Measurements from ENCODE around the gene MYO9B. TPM values are rescaled to one million over a fixed set of nuclear protein-coding genes. Genes with fewer than 3 reads are reported as not detected.
A peak's percentile ranks its signal among the peaks of the same experiment; 100 is the strongest.

MYO9B gene
- total RNA-seq, 1 experiment from 2014 or later, result 74.6 TPM

GRCh38 chr19:17243830-17244617 is 168.4 kb downstream of the MYO9B start:
- Histone ChIP-seq H3K27me3 (ENCODE audit: insufficient read depth, low read length) (no peaks in the 10 kb centered on the region), H3K4me3 (replicated peaks in 1 of 2; ENCODE audit: low read depth in 1 of 2, low read length in 2 of 2) (peak overlapping the region; percentile 87 to 94), H3K27ac (ENCODE audit: low read depth, low read length) (peak overlapping the region; percentile 91), H3K9me2 (ENCODE audit: insufficient read depth) (no peaks in the 10 kb centered on the region), H3K4me1 (ENCODE audit: control insufficient read depth in 1 of 2, insufficient read depth in 2 of 2, low read length in 2 of 2) (peaks cover 43 to 61% of the 10 kb centered on the region in 2 experiments), H3K36me3 (ENCODE audit: control insufficient read depth in 1 of 2, insufficient read depth in 2 of 2, low read length in 2 of 2) (peaks cover 0 to 3% of the 10 kb centered on the region in 2 experiments; a peak in 1 of 4 replicates), H2AFZ (ENCODE audit: low read depth, low read length, poor library complexity, severe bottlenecking) (no peak overlapping the region), H3K9me3 (ENCODE audit: control insufficient read depth in 1 of 2, insufficient read depth in 1 of 2, low read depth in 1 of 2, low read length in 2 of 2) (no peaks in the 10 kb centered on the region), H3K79me2 (ENCODE audit: insufficient read depth, low read length) (peaks cover 47% of the 10 kb centered on the region), H3K4me2 (ENCODE audit: low read length) (peak overlapping the region; percentile 99), H3K9ac (ENCODE audit: low read length) (peak overlapping the region; percentile 86), H4K20me1 (ENCODE audit: insufficient read depth) (no peaks in the 10 kb centered on the region)
- TSS peak; percentile 45 for BruUV-seq (replicated peaks)
- intact Hi-C loops (cut with micrococcal nuclease), result loop anchor here (1.0 kb wide), 1 partner anchor 18 kb away; the partner anchor contains the start of gene OCEL1
- DNase-seq (ENCODE audit: low read depth, low spot score), result no peak
- ChIA-PET POLR2A (interaction anchor here (0.9 to 1.7 kb wide), 2 partner anchors 9 to 65 kb away, joined by 5 to 7 read pairs; partner anchors contain the start of gene DDA1), CTCF (no interaction called here), RAD21 (ENCODE audit: low non-redundant PET in 1 of 2, low total read pairs in 2 of 2, uncharacterized antibody in 2 of 2, unreplicated experiment in 2 of 2) (interaction anchor here in 1 of 2 experiments (0.5 kb wide), 1 partner anchor 191 kb away, joined by 3 read pairs; no protein-coding TSS in a partner anchor)
- ATAC-seq, result peak; percentile 15; the same call in 1 of the 2 replicates
- TF ChIP-seq TCF7L2 (IDR thresholded peaks at IDR 0.05; ENCODE audit: borderline replicate concordance, extremely low read depth, insufficient read depth, insufficient read length), result no peak
- peak; percentile 21; the same call in 1 of the 2 replicates for TF ChIP-seq POLR2AphosphoS5 (IDR thresholded peaks at IDR 0.05; ENCODE audit: low read depth, low read length)
- no peak for TF ChIP-seq FOSL1 (IDR thresholded peaks at IDR 0.05; ENCODE audit: low read depth)
- no peak for TF ChIP-seq CTCF (IDR thresholded peaks at IDR 0.05 in 2 of 3, conservative IDR thresholded peaks at IDR 0.05 in 1 of 3; ENCODE audit: borderline replicate concordance in 1 of 3, insufficient read depth in 1 of 3, low read depth in 2 of 3, low read length in 2 of 3)
- TF ChIP-seq EGR1 (IDR thresholded peaks at IDR 0.05; ENCODE audit: low read depth), result no peak
- no peak for TF ChIP-seq ELF1 (IDR thresholded peaks at IDR 0.05; ENCODE audit: borderline replicate concordance, low read depth)

Data from HCT116 (cell line).